Left ventricle myocardium superior (tissue), 1 donor: ENCODE results near the gene COA7. TPM values are rescaled to one million over a fixed set of nuclear protein-coding genes. Genes with fewer than 3 reads are reported as not detected.
A peak's percentile ranks its signal among the peaks of the same experiment; 100 is the strongest.

Source experiments
- ATAC-seq: fragments of 200-7000 bp; cut with Tn5 transposase; one replicate; pipeline ENCODE4 v1.9.1; 2020; ENCODE audit warnings: mild to moderate bottlenecking, moderate library complexity
- DNase-seq: peaks from one replicate; pipeline ENCODE4 v3.0.0-alpha.2; 2020
- intact Hi-C: fragments of 100-400 bp; cut with micrococcal nuclease; formaldehyde crosslinking; loops from one replicate; pipeline ENCODE4 v1.11.0; 2022
- total RNA-seq: library from RNA; stranded (reverse); fragmentation: NEBNext Ultra II Directional; extraction: Animal tissue kit (Norgen Biotek cat#: 25700); gene quantifications from one replicate; pipeline ENCODE4 v1.2.1, GENCODE V29; 2021
- donor health status: DM: no; HTN: yes; CAD: no; lungs with severe emphysema.

Gene COA7
- total RNA-seq, 1 donor from 2014 or later = 18.5 TPM

DNA sequence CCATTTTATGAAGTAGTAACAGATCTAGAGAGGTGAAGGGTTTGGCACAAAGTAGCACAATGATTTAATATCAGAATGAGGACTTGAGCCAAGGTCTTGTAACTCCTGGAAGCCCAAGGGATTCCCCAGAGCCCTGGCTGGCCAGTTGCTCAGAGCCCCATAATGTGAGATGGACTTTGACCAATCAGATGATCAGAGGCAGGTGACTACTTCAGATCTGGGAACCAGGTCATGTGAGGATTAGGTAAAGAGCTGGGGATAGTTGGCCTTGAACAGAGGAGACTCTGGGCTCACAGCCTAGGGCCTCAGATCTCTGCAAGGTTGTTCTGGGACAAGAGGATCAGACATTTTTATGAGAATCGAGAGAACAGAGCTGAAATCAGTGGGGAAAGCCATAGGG, 46.2 kb downstream of the COA7 start:
- intact Hi-C loops = no loop called here
- ATAC-seq = peak; percentile 56
- no peak for DNase-seq

DNA sequence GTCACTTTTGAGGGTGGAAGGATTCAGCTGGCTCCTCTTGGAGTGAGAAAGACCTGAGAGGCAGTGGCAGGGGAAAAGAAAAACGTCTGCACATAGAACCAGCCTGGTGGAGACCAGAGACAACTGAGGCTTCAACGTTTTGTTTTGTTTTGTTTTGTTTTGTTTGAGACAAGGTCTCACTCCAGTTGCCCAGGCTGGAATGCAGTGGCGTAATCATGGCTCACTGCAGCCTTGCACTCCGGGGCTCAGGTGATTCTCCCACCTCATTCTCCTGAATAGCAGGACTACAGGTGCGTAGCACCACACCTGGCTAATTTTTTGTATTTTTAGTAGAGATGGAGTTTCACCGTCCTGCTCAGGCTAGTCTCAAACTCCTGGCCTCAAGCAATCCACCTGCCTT, 52.9 kb downstream of the COA7 start:
- intact Hi-C loops = no loop called here
- ATAC-seq (no peak), DNase-seq (no peak)

DNA sequence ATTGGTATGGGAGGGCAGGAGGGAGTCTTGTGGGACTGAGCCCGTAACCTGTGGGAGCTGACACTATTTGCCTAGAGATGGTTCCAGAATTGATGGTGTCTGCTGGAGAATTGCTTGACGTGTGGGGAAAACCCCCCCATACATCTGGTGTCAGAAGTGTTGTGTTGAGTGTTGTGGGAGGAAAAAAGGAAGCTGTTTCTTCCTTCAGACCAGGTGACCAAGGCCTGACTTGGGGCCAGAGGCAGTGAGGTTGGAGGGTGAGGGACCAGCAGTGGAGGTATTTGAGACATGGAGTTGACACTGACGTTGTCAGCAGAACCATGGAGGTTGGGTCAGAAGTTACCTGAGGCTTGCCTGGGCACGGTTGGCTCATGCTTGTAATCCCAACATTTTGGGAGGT, 56.8 kb downstream of the COA7 start:
- intact Hi-C loops = no loop called here
- DNase-seq = no peak
- ATAC-seq = no peak

DNA sequence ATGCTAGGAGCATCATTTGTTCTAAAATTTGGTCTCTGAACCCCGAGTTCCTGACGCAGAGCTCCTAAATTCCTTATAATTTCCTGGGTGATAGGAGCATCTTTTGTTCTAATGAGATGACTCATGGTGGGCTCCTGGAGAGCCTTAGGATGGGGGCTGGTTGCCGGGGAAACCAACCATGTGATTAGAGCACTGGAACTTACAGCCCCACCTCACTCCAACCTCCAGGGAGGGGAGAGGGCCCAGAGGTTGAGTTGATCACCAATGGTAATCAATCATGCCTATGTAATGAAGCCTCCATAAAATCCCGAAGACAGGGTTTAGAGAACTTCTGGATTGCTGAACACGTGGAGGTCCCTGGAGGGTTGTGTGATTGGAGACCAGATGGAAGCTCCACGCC, 57.5 kb downstream of the COA7 start:
- intact Hi-C loops = no loop called here
- ATAC-seq = no peak
- DNase-seq = no peak

DNA sequence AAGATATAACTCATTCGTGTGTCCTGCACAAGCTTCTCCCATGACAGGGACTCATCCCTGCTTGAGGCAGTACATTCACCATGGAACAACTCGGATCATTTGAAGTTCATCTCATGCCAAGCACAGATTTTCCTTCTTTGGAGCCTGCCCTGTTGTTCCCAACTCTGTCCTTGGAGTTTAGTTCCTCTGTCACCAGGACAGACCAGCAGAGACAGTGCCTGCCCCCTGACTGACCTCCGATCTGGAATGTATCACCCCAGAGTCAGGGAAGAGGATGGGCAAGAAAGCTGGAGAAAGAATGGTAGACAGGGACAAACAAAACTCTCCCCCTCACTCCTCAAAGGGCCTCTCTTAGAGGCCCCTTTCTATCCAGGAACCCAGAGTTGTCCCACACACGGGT, 60.2 kb downstream of the COA7 start:
- DNase-seq (no peak), ATAC-seq (no peak)
- intact Hi-C loops = no loop called here

DNA sequence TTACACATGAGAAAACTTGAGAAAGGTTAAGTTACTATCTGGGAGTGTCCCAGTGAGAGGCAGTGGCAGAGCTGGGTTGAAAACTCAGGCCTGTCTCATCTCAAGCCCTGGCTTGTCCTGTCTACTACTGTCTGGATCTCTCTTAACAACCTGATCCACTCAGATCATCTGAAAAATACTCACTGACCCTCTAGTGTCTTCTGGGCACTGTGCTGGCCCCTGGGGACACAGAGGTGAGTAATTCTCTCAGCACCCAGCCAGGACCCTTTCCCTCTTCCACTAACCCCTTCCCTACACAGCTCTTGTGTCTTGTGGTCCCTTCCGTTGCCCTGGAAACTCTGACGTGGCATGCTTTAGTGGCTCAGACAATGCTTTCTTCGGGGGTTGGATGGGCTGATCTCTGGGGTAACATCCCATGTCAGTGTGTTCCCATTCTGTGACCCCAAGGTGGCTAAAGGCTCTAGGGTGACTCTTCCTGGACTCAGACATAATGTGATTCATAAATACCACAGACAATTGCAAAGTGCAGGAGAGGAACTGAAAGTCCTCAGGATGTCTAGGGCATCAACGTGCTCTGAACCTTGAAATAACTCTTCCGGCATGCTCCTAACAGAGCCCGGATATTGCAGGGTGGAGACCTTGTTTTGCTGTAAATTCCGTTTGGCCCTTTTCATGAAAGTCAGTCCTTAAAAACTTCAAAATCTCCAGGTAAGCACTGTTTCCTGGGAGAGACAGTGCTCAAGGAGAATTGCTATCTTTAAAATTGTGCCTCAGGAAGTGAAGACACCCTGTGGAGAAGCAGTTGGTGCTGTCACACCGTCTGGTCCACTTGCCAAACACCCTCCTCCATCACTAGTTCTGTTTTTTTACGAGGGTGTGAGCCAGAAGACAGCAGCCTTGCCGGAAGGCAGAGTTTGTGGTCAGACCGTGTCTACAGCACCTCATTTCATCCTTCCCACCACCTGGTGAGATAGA, 61.1 kb downstream of the COA7 start:
- DNase-seq (no peak), ATAC-seq (peak; percentile 31)
- intact Hi-C loops = no loop called here

DNA sequence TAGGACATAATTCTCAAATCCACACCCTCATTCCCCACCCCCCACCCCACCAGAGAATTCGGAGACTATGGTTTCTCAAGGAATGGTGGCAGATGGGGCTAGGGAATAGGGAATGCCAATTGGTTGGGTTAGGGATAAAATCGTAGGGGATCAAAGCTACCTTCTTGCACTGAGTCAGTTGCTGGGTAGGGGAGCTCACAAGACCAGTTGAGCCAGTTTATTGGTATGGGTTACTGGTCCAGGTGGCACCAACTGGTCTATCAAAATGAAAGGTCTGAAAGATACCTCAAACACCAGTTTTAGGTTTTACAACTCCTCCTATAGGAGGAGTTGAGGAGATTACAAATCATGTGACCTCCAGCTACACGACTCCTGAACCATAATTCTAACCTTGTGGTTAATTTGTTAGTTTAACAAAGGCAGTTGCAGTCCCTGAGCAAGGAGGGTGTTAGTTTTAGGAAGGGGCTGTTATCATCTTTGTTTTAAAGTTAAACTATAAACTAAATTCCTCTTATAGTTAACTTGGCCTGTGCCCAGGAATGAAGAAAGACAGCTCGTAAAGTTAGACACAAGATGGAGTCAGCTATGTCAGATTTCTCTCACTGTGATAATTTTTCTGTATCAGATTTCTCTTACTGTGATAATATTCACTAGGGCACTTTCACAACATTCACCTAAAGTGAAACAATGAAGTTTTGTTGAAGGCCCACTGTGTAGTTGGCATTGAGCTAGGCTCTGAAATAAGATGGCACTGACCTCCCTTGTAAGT, 62.6 kb downstream of the COA7 start:
- DNase-seq (no peak), ATAC-seq (no peak)
- intact Hi-C loops = no loop called here

Other genes with a start within 250 kb of the COA7 start
- 36.2 TPM for gene TUT4, start 145.3 kb downstream of the COA7 start, total RNA-seq
- gene GPX7, start 96.0 kb downstream of the COA7 start, total RNA-seq = 4.2 TPM
- gene SHISAL2A, start 65.2 kb downstream of the COA7 start, total RNA-seq = not detected
- gene ZYG11B, start 28.1 kb upstream of the COA7 start, total RNA-seq = 84.3 TPM
- not detected for gene ZYG11A, start 144.4 kb upstream of the COA7 start, total RNA-seq
- gene ECHDC2, start 223.4 kb upstream of the COA7 start, total RNA-seq = 155 TPM
- gene SCP2, start 228.9 kb upstream of the COA7 start, total RNA-seq = 144 TPM